Mammary epithelial cell (primary cell): ENCODE data around the gene MVB12A.

Experiments used
- EZH2 ChIP-seq: IDR thresholded peaks from 2 replicates; pipeline ENCODE4 v1.6.1; 2012; ENCODE audit warnings: low read length, inconsistent platforms, borderline replicate concordance
- TF ChIP-seq, protein P1 (sequence below), 2 donors: IDR thresholded peaks in 1 of 2; conservative IDR thresholded peaks in 1 of 2; 2 replicates each; pipeline ENCODE4 v1.5.1; 2011 to 2012; ENCODE audit warnings: inconsistent platforms in 2 of 2, low read length in 2 of 2, mild to moderate bottlenecking in 2 of 2, control low read depth in 1 of 2, low read depth in 1 of 2; ENCODE audit not compliant: insufficient read depth in 1 of 2; ENCODE audit errors: extremely low read depth in 1 of 2

DNA sequence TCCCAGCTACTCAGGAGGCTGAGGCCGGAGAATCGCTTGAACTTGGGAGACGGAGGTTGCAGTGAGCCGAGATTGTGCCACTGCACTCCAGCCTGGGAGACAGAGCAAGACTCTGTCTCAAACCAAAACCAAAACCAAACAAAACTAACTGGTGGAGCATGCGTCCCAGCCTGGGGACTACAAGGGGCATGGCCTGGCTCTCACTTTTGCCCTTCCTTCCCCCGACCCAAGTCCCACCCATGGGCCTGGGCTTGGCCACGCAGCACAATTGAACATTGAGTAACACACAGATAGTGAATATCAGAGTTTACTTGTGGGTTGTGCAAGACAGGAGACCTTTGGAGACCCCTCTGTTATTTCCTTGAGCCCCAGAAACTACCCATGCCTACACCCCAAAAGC, 15.4 kb downstream of the MVB12A start:
- TF ChIP-seq, protein P1, sequence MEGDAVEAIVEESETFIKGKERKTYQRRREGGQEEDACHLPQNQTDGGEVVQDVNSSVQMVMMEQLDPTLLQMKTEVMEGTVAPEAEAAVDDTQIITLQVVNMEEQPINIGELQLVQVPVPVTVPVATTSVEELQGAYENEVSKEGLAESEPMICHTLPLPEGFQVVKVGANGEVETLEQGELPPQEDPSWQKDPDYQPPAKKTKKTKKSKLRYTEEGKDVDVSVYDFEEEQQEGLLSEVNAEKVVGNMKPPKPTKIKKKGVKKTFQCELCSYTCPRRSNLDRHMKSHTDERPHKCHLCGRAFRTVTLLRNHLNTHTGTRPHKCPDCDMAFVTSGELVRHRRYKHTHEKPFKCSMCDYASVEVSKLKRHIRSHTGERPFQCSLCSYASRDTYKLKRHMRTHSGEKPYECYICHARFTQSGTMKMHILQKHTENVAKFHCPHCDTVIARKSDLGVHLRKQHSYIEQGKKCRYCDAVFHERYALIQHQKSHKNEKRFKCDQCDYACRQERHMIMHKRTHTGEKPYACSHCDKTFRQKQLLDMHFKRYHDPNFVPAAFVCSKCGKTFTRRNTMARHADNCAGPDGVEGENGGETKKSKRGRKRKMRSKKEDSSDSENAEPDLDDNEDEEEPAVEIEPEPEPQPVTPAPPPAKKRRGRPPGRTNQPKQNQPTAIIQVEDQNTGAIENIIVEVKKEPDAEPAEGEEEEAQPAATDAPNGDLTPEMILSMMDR (conservative IDR thresholded peaks at IDR 0.05 in 1 of 2, IDR thresholded peaks at IDR 0.05 in 1 of 2; ENCODE audit: extremely low read depth in 1 of 2, insufficient read depth in 1 of 2, low read depth in 1 of 2, low read length in 2 of 2) = no peak
- TF ChIP-seq EZH2 = no peak
